GM08714 (cell line): ENCODE data around the gene EHBP1L1.
A peak's percentile ranks its signal among the peaks of the same experiment; 100 is the strongest.

Experiments
- H3K4me3 ChIP-seq: fragments of 200-500 bp; sonication (Bioruptor generic); 2 replicates; pipeline ENCODE4 v1.5.1; 2014; ENCODE audit warnings: mild to moderate bottlenecking, low read length, inconsistent platforms
- ZNF274 ChIP-seq: IDR thresholded peaks from 2 replicates; pipeline ENCODE4 v1.6.1; 2012; ENCODE audit warnings: mild to moderate bottlenecking, low read depth, low read length

EHBP1L1 gene

GRCh38 chr11:65596520-65596919 lies 20.7 kb downstream of the EHBP1L1 start:
- no peak for TF ChIP-seq ZNF274
- H3K4me3 ChIP-seq = no peak overlapping the region

DNA sequence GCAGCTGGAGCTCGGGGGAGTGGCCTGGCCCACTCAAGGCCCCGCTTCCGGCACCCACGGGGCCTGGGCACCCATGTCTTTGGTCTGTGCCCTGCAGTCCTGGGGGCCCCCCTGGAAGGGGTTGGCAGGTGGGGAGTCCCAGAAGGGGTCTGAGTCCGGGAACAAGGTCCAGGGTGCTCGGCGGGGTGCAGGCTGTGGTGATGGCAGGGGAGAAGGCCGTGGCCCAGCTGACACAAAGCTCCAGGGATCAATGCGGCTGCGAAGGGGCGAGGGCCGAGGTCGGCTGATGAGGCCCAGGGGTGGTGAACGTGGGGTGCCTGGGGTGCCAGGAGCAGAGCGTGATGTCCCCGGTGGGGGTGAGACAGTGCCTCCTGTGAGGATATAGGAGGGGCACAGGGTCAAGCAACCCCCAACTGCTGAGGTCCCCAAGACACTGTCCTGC lies 22.4 kb downstream of the EHBP1L1 start:
- no peak overlapping the region for H3K4me3 ChIP-seq
- TF ChIP-seq ZNF274 = no peak

DNA sequence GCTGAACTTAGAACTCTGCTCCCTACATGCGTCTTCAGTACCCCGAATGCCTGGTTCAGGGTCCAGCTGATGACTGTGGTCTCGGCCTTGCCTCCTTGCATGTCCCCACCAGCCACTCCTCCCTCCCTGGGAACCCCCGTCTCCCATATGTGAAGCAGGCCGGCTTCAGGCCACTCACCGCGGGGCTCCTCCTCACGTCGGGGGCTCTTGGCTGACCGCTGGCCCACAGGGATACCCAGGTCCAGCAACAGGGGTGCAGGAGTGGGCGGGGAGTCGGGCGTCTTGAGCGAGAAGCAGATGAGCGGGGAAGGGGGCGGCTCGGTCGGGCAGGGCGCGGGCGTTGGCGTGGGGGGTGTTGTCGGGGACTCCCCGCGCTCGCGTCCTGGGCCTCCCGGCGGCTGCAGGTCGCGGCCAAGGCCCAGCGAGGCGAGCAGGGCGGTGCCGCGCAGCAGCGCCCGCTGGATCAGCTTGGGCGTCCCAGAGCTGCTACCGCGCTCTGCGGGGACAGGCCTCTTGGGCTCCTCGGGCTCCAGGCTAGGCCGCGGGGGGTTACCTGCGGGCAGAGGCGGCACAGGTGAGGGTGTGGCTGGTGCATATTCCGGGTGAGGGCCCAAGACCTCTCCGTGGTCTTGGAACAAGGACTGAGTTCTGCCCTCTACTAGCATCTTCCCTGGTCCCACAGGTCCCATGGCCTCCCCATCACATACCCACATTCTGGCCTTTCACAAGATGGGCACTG lies 23.5 kb downstream of the EHBP1L1 start:
- H3K4me3 ChIP-seq = no peak overlapping the region
- no peak for TF ChIP-seq ZNF274

DNA sequence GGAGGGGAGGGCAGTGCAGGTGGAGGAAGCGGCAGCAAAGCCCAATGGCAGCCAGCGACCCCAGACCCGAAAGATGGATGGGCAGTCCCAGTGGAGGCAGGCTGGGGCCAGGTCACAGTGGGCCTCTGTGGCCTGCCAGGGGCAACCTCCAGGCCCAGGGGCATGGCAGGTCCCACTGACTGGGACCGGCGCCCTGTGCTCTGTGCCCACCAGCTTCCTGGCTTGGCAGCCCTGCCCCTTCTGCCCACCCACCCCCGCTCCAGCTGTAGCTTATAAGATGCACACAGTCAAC lies 24.0 kb downstream of the EHBP1L1 start:
- no peak overlapping the region for H3K4me3 ChIP-seq
- no peak for TF ChIP-seq ZNF274

- TF ChIP-seq ZNF274 = no peak
- no peak overlapping the region for H3K4me3 ChIP-seq
Measured at GRCh38 chr11:65604258-65604657, 28.4 kb downstream of the EHBP1L1 start.

DNA sequence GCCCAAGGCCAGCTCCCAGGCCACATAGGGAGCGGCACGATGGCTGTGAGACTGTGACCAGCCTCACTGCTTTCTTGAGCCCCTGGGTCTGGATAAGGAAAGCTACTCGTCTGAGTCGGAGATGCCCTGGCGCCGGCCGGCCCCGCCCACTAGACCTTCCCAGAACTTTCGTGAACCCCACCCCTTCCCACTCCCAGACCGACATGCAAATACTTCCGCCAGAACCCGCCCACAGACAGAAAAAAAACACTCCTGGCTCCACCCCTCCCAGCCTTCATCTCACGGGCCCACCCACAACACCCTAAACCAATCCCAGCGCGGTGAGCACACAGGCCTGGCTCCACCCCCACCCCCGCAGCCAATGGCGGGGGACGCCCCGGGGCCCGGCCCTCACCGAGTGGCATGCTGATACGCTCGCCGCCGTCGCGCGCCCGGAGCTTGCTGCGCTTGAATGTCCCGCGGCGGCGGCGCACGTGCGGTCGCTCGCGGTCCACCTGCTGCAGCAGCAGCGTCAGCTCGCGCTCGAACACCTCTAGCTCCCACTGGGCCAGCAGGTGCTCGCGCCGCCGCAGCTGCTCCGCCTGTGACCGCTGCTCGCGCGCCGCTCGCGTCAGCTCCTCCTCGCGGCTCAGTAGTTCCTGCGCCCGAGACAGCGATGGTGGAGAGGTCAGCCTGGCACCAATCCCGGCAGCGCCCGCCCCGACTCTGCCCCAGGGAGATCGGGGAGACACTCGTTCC lies 31.2 kb downstream of the EHBP1L1 start:
- H3K4me3 ChIP-seq = no peak overlapping the region
- TF ChIP-seq ZNF274 = no peak

DNA sequence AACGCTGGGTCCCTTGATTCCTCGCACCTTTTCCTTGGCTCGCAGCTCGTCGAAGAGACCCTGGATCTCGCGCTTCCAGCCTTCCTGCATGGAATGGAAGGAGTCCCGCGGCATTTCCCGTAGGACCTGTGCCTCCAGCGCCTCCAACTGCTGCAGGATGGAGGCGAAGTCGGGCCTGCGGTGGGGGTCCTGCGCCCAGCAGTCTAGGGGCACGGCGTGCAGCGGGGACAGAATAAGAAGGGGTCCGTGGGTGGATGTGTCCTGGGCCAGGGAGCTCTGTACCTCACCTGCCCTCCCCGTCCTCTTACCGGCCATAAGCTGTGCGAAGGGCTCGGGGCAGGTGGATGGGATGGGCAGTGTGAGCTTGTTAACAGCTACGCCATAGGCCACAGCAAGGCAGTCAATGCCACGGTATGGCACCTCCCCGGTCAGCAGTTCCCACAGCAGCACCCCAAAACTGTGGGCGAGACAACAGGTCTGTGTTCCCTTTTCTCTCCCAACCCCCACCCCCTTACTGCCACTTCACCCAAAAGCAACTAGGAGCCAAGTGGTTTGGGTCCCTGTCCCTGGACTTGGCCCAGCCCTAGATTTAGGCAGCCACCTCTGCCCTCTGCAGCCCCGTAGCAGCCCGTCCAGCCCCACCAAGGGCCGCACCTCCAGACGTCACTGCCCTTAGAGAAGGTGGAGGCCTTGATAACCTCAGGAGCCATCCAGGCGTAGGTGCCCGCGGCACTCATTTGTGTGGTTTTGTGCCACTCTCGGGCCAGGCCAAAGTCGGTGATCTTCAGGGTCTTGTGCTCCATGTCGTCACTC lies 32.0 kb downstream of the EHBP1L1 start:
- no peak for TF ChIP-seq ZNF274
- no peak overlapping the region for H3K4me3 ChIP-seq

- no peak for TF ChIP-seq ZNF274
- H3K4me3 ChIP-seq = no peak overlapping the region
Measured at GRCh38 chr11:65609229-65609628, 33.4 kb downstream of the EHBP1L1 start.

DNA sequence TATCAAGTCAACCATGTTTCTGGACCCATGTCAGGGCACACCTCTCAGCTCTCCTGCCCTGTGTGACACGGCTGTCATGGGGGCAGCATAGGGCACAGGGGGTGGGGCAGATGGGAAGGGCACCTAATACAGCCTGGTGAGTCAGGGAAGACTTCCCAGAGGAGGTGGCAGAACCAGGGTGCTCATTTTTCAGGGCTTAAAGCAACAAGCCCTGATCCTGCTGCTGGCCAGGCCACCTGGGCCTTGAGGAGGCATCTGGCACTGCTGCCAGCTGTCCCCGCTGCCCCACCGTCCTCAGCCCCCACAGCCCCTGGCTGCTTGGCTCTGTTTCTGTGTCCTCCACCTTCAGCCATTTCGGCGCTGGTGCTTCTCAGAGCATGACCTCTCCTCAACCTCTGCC lies 33.8 kb downstream of the EHBP1L1 start:
- H3K4me3 ChIP-seq = no peak overlapping the region
- TF ChIP-seq ZNF274 = no peak

DNA sequence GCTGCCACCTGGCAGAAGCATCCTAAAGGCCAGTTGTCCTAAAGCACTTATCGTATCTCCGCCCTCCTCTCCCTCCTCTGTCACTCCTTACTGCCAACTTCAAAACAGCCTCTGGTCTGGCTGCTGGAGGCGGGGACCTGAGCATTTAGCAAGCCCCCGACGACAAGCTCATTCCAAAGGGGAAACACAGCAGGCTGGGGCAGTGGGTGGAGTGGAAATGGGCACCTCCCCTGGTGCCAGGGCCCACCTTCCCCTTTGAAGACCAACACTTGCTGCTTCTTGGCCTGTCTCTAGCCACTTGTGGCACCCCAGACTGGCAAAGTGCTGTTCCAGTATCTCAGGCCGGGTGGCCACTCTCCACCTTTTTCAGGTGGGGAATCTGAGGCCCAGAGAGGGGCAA lies 34.6 kb downstream of the EHBP1L1 start:
- no peak overlapping the region for H3K4me3 ChIP-seq
- TF ChIP-seq ZNF274 = no peak

GRCh38 chr11:65611028-65611757 lies 35.3 kb downstream of the EHBP1L1 start:
- TF ChIP-seq ZNF274 = no peak
- H3K4me3 ChIP-seq = peak overlapping the region; percentile 85; the same call in 1 of the 2 replicates

GRCh38 chr11:65611758-65612603 lies 36.1 kb downstream of the EHBP1L1 start:
- TF ChIP-seq ZNF274 = no peak
- peak overlapping the region; percentile 85; the same call in 1 of the 2 replicates for H3K4me3 ChIP-seq

DNA sequence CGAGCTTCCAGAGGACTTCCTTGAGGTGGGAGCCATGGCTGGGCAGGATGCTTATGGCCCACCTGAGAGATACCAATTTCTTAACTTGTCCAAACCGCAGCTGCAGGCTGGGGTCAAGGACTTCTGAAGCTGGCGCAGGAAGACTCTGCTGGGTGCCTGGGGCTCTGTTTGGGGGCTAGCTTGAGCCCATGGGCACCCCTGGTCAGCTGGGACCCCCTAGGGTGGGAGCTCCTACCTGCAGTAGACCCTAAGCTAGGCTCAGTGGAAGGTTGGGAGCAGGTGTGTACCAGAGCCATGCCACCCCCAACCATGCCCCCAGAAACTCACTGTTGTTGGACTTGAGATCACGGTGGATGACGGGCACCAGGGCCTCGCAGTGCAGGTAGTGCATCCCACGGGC lies 36.8 kb downstream of the EHBP1L1 start:
- H3K4me3 ChIP-seq = peak overlapping the region; percentile 85; the same call in 1 of the 2 replicates
- no peak for TF ChIP-seq ZNF274
